ENCODE measurements around the gene GNA14.

GRCh38 chr9:77497322-77498198 is 150.6 kb downstream of the GNA14 start:
- TF ChIP-seq EZH2 (IDR thresholded peaks at IDR 0.05; ENCODE audit: low read length, missing control alignments): no peak
- TF ChIP-seq, protein P1, sequence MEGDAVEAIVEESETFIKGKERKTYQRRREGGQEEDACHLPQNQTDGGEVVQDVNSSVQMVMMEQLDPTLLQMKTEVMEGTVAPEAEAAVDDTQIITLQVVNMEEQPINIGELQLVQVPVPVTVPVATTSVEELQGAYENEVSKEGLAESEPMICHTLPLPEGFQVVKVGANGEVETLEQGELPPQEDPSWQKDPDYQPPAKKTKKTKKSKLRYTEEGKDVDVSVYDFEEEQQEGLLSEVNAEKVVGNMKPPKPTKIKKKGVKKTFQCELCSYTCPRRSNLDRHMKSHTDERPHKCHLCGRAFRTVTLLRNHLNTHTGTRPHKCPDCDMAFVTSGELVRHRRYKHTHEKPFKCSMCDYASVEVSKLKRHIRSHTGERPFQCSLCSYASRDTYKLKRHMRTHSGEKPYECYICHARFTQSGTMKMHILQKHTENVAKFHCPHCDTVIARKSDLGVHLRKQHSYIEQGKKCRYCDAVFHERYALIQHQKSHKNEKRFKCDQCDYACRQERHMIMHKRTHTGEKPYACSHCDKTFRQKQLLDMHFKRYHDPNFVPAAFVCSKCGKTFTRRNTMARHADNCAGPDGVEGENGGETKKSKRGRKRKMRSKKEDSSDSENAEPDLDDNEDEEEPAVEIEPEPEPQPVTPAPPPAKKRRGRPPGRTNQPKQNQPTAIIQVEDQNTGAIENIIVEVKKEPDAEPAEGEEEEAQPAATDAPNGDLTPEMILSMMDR (conservative IDR thresholded peaks at IDR 0.05 in 1 of 2, IDR thresholded peaks at IDR 0.05 in 1 of 2; ENCODE audit: low read depth in 1 of 2, low read length in 2 of 2): no peak

Data from fibroblast of lung (primary cell).